Peyer's patch (tissue), 4 donors: Measurements from ENCODE around the gene SMAD3. TPM values are rescaled to one million over a fixed set of nuclear protein-coding genes. Genes with fewer than 3 reads are reported as not detected.

ENCODE experiments used
- DNase-seq, 3 donors: peaks; one replicate each; pipeline ENCODE4 v3.0.0-alpha.2; 2017 to 2019
- H3K27ac ChIP-seq, 4 donors: fragments of 200-600 bp; sonication (generic); one replicate each; pipeline ENCODE4 v1.5.1; 2016 to 2019
- H3K27me3 ChIP-seq, 2 donors: fragments of 200-600 bp; sonication (generic); one replicate each; pipeline ENCODE4 v1.5.1; 2019
- H3K36me3 ChIP-seq, 3 donors: fragments of 200-600 bp; sonication (generic); one replicate each; pipeline ENCODE4 v1.5.1; 2016 to 2019
- H3K4me1 ChIP-seq, 4 donors: fragments of 200-600 bp; sonication (generic); one replicate each; pipeline ENCODE4 v1.5.1; 2016 to 2019
- H3K4me3 ChIP-seq, 4 donors: fragments of 200-600 bp; sonication (generic); 1 replicate in 3 of 4; 2 replicates in 1 of 4; pipeline ENCODE4 v1.5.1; 2016 to 2019; ENCODE audit warnings: mild to moderate bottlenecking in 1 of 4
- H3K9me3 ChIP-seq, 4 donors: fragments of 200-600 bp; sonication (generic); one replicate each; pipeline ENCODE4 v1.5.1; 2016 to 2019; ENCODE audit warnings: mild to moderate bottlenecking in 1 of 4
- CTCF ChIP-seq, 6 experiments: fragments of 450-650 bp in 4 of 6; fragments of 200-600 bp in 2 of 6; sonication (generic) in 1 of 6; IDR thresholded peaks; one replicate each; pipeline ENCODE4 v1.5.1; 2017 to 2019; ENCODE audit warnings: antibody characterized with exemption in 6 of 6, mild to moderate bottlenecking in 3 of 6, moderate library complexity in 1 of 6
- POLR2A ChIP-seq, 2 donors: fragments of 450-650 bp; IDR thresholded peaks; one replicate each; pipeline ENCODE4 v1.5.1; 2017; ENCODE audit warnings: antibody characterized with exemption in 2 of 2, mild to moderate bottlenecking in 2 of 2, moderate library complexity in 2 of 2
- total RNA-seq, 4 donors: library from RNA; depleted of rRNA; stranded (reverse); fragments of >200 nt; gene quantifications; one replicate each; pipeline ENCODE4 v1.1.0, GENCODE V29; 2016

The SMAD3 gene
- total RNA-seq, 4 donors from 2014 or later: 43.7 to 80.0 (median 60.2) TPM

GRCh38 chr15:67198157-67198754 lies 132.9 kb downstream of the SMAD3 start:
- DNase-seq: peak in 1 of 3 donors; percentile 48
- Histone ChIP-seq H3K27ac (peak overlapping the region in 1 of 4 donors; percentile 3), H3K4me1 (peaks cover 0 to 17% (median 4%) of the 10 kb centered on the region in 4 donors), H3K4me3 (no peak overlapping the region), H3K36me3 (peaks cover 0 to 13% (median 0%) of the 10 kb centered on the region in 3 donors), H3K27me3 (no peaks in the 10 kb centered on the region), H3K9me3 (no peaks in the 10 kb centered on the region)
- TF ChIP-seq POLR2A (IDR thresholded peaks at IDR 0.05) (no peak), CTCF (IDR thresholded peaks at IDR 0.05) (no peak)

GRCh38 chr15:67199391-67199790 lies 134.0 kb downstream of the SMAD3 start:
- no peak overlapping the region for H3K4me3 ChIP-seq
- peaks cover 0 to 13% (median 0%) of the 10 kb centered on the region in 3 donors for H3K36me3 ChIP-seq
- TF ChIP-seq CTCF (IDR thresholded peaks at IDR 0.05): no peak
- no peak for TF ChIP-seq POLR2A (IDR thresholded peaks at IDR 0.05)
- no peak overlapping the region for H3K27ac ChIP-seq
- no peaks in the 10 kb centered on the region for H3K9me3 ChIP-seq
- H3K27me3 ChIP-seq: no peaks in the 10 kb centered on the region
- DNase-seq: no peak
- peaks cover 0 to 14% (median 4%) of the 10 kb centered on the region in 4 donors for H3K4me1 ChIP-seq

GRCh38 chr15:67199881-67200763 lies 134.7 kb downstream of the SMAD3 start:
- Histone ChIP-seq H3K27me3 (no peaks in the 10 kb centered on the region), H3K4me3 (no peak overlapping the region), H3K9me3 (no peaks in the 10 kb centered on the region), H3K4me1 (peaks cover 0 to 14% (median 4%) of the 10 kb centered on the region in 4 donors), H3K27ac (no peak overlapping the region), H3K36me3 (peaks cover 0 to 14% (median 0%) of the 10 kb centered on the region in 3 donors)
- TF ChIP-seq CTCF (IDR thresholded peaks at IDR 0.05) (no peak), POLR2A (IDR thresholded peaks at IDR 0.05) (no peak)
- DNase-seq: no peak

GRCh38 chr15:67201136-67201535 lies 135.7 kb downstream of the SMAD3 start:
- Histone ChIP-seq H3K4me1 (peaks cover 0 to 14% (median 4%) of the 10 kb centered on the region in 4 donors), H3K27ac (no peak overlapping the region), H3K36me3 (peaks cover 0 to 20% (median 0%) of the 10 kb centered on the region in 3 donors), H3K27me3 (no peaks in the 10 kb centered on the region), H3K9me3 (no peaks in the 10 kb centered on the region), H3K4me3 (no peak overlapping the region)
- TF ChIP-seq CTCF (IDR thresholded peaks at IDR 0.05) (no peak), POLR2A (IDR thresholded peaks at IDR 0.05) (no peak)
- DNase-seq: no peak

- Histone ChIP-seq H3K27ac (no peak overlapping the region), H3K9me3 (no peaks in the 10 kb centered on the region), H3K4me1 (peaks cover 0 to 9% (median 2%) of the 10 kb centered on the region in 4 donors), H3K27me3 (no peaks in the 10 kb centered on the region), H3K36me3 (peaks cover 0 to 26% (median 0%) of the 10 kb centered on the region in 3 donors), H3K4me3 (no peak overlapping the region)
- DNase-seq: no peak
- TF ChIP-seq CTCF (IDR thresholded peaks at IDR 0.05) (no peak), POLR2A (IDR thresholded peaks at IDR 0.05) (no peak)
Measured at GRCh38 chr15:67202091-67202490, 136.7 kb downstream of the SMAD3 start.
